Stimulated activated CD4-positive, alpha-beta T cell treated with anti-CD3 and anti-CD28 coated beads, Interleukin-15, amount 100 ng/mL, for 48 hours (primary cell): Measurements from ENCODE around the gene MKRN2.
"Not testable (repeated sequence)": the region's sequence is repeated elsewhere in the genome, so short reads cannot be mapped to it uniquely, and the experiment has no call there.

Experiments
- DNase-seq, 2 donors: peaks; one replicate each; pipeline ENCODE4 v3.0.0-alpha.2; 2020; ENCODE audit warnings: low read depth in 2 of 2

Gene MKRN2

GRCh38 chr3:12556690-12557472 is at the start of gene MKRN2:
TSS of gene MKRN2 (plus strand) at chr3:12557087. CDS start at chr3:12557151, 64 bp downstream.
- DNase-seq, result peak; percentile 74 to 75

GRCh38 chr3:12507591-12508281 is 49.2 kb upstream of the MKRN2 start:
- DNase-seq, result no peak

GRCh38 chr3:12508291-12508700 is 48.6 kb upstream of the MKRN2 start:
- DNase-seq, result no peak

GRCh38 chr3:12509466-12509865 is 47.4 kb upstream of the MKRN2 start:
- no peak for DNase-seq

GRCh38 chr3:12512534-12513118 is 44.3 kb upstream of the MKRN2 start:
- DNase-seq, result no peak

- no peak for DNase-seq
Measured at GRCh38 chr3:12513694-12514446, 43.0 kb upstream of the MKRN2 start.

GRCh38 chr3:12515631-12516030 is 41.3 kb upstream of the MKRN2 start:
- no peak for DNase-seq

- no peak for DNase-seq
Measured at GRCh38 chr3:12516873-12517272, 40.0 kb upstream of the MKRN2 start.

GRCh38 chr3:12518261-12519028 is 38.4 kb upstream of the MKRN2 start:
- DNase-seq, result no peak

GRCh38 chr3:12521010-12521409 is 35.9 kb upstream of the MKRN2 start:
- no peak for DNase-seq

GRCh38 chr3:12522721-12523120 is 34.2 kb upstream of the MKRN2 start:
- DNase-seq, result no peak

GRCh38 chr3:12527757-12528143 is 29.1 kb upstream of the MKRN2 start:
- DNase-seq, result no peak

GRCh38 chr3:12532182-12532581 is 24.7 kb upstream of the MKRN2 start:
- no peak for DNase-seq

- no peak for DNase-seq
Measured at GRCh38 chr3:12536423-12536822, 20.5 kb upstream of the MKRN2 start.

- DNase-seq, result no peak
Measured at GRCh38 chr3:12541625-12542024, 15.3 kb upstream of the MKRN2 start.

- DNase-seq, result not testable (repeated sequence)
Measured at GRCh38 chr3:12543497-12543896, 13.4 kb upstream of the MKRN2 start.

GRCh38 chr3:12544652-12545472 is 12.0 kb upstream of the MKRN2 start:
- DNase-seq, result no peak

GRCh38 chr3:12545473-12545791 is 11.5 kb upstream of the MKRN2 start, which contains the start of gene MKRN2OS:
TSS of gene MKRN2OS (minus strand) at chr3:12545499. CDS start at chr3:12545464, 35 bp downstream.
- DNase-seq, result no peak

GRCh38 chr3:12549971-12550760 is 6.7 kb upstream of the MKRN2 start:
- DNase-seq, result no peak

GRCh38 chr3:12553921-12554391 is 2.9 kb upstream of the MKRN2 start:
- no peak for DNase-seq
